Breast epithelium (tissue), 3 donors: ENCODE results near the gene PHACTR1.

Experiments used
- CTCF ChIP-seq, 3 donors: fragments of 450-650 bp; IDR thresholded peaks; one replicate each; pipeline ENCODE4 v1.5.1; 2016 to 2017; ENCODE audit warnings: antibody characterized with exemption in 3 of 3, mild to moderate bottlenecking in 3 of 3, moderate library complexity in 3 of 3
- POLR2A ChIP-seq: fragments of 450-650 bp; IDR thresholded peaks from one replicate; pipeline ENCODE4 v1.6.1; 2016; ENCODE audit warnings: antibody characterized with exemption, mild to moderate bottlenecking, moderate library complexity

GRCh38 chr6:13030396-13030795 lies 313.8 kb downstream of the PHACTR1 start:
- TF ChIP-seq POLR2A (no peak), CTCF (IDR thresholded peaks at IDR 0.05) (no peak)
